ENCODE measurements around the gene NDUFA12.

DNA sequence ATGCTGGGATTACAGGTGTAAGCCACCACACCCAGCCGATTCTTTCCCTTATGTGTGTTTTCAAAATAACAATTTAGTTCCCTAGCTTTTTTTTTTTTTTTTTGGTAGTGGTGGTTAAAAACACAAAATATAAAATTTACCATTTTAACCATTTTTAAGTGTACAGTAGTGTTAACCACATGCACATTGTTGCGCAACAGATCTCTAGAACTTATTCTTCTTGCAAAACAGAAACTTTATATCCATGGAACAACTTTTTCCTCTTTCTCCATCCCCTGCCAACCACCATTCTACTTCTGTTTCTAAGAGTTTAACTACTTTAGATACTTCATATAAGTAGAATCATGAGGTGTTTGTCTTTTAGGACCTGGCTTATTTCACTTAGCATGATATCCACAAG is 1.1 kb upstream of the NDUFA12 start:
- TF ChIP-seq, protein P1, sequence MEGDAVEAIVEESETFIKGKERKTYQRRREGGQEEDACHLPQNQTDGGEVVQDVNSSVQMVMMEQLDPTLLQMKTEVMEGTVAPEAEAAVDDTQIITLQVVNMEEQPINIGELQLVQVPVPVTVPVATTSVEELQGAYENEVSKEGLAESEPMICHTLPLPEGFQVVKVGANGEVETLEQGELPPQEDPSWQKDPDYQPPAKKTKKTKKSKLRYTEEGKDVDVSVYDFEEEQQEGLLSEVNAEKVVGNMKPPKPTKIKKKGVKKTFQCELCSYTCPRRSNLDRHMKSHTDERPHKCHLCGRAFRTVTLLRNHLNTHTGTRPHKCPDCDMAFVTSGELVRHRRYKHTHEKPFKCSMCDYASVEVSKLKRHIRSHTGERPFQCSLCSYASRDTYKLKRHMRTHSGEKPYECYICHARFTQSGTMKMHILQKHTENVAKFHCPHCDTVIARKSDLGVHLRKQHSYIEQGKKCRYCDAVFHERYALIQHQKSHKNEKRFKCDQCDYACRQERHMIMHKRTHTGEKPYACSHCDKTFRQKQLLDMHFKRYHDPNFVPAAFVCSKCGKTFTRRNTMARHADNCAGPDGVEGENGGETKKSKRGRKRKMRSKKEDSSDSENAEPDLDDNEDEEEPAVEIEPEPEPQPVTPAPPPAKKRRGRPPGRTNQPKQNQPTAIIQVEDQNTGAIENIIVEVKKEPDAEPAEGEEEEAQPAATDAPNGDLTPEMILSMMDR (IDR thresholded peaks at IDR 0.05): no peak
- no peak for TF ChIP-seq POLR2A (IDR thresholded peaks at IDR 0.05)
- no peak for TF ChIP-seq POLR2AphosphoS5 (IDR thresholded peaks at IDR 0.05; ENCODE audit: insufficient read depth in 1 of 2, low read depth in 1 of 2)

Measured in vagina (tissue), 2 donors.